Iris pigment epithelial cell (primary cell): ENCODE data around the gene LYZL6.

Experiments used
- DNase-seq: peaks from one replicate; pipeline ENCODE4 v3.0.0-alpha.2; 2011; ENCODE audit warnings: low read depth

LYZL6 gene

GRCh38 chr17:35943537-35943936, at the start of gene LYZL6:
LYZL6 (minus strand) TSS chr17:35943713; CDS start chr17:35939356, 4,357 bp downstream.
- no peak for DNase-seq

GRCh38 chr17:35991075-35991474, 47.6 kb upstream of the LYZL6 start:
- no peak for DNase-seq

- DNase-seq: no peak
These were observed 44.7 kb upstream of the LYZL6 start for GRCh38 chr17:35988164-35988563.

GRCh38 chr17:35986643-35987042, 43.1 kb upstream of the LYZL6 start, which contains the start of gene CCL14:
CCL14 (minus strand) TSS chr17:35986729; CDS start chr17:35986649, 80 bp downstream.
- no peak for DNase-seq

DNA sequence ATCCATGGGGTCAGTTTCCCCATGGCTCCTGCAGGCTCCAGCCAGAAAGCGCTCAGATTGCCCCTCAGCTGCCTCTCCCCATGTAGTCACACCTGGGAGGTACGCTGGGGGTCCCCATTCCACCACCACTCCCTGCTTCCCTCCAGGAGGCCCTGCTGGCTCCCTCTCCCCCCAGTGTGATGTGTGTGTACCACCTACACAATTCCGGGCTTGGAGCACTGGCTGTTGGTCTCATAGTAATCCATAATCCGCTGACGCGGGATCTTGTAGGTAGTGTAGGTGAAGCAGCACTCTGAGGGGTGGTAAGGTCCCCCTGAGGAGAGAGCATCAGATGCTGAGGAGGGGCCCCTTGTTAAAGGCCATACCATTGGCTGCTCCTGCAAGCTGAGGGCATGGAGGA, 40.6 kb upstream of the LYZL6 start:
- DNase-seq: no peak

- no peak for DNase-seq
These were observed 39.1 kb upstream of the LYZL6 start for GRCh38 chr17:35982409-35983191.

GRCh38 chr17:35981908-35982330, 38.4 kb upstream of the LYZL6 start:
- no peak for DNase-seq

DNA sequence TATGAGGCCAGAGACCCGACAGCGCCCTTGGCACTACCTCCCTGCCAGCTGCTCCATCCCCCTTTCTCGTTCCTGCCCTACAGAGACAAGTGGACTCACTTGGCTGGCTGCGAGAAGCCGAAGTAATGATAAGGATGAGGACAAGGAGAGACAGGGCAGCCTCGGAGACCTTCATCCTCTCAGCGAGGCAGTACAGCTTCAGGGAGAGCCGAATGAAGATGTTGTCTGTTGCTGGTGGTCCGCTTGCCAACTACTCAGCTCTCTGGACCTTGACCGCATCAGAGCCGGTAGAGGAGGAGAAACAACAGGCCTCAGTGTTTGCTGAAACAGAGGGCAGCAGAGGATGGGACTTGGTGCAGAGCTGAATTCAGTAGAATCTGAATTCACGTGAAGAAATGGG, 37.7 kb upstream of the LYZL6 start, which contains the start of gene CCL16:
CCL16 (minus strand) TSS at position 252 of the 400 bp plus-strand sequence; CDS start at position 175, 77 bp downstream.
- DNase-seq: no peak

- DNase-seq: no peak
These were observed 34.8 kb upstream of the LYZL6 start for GRCh38 chr17:35978346-35978745.

DNA sequence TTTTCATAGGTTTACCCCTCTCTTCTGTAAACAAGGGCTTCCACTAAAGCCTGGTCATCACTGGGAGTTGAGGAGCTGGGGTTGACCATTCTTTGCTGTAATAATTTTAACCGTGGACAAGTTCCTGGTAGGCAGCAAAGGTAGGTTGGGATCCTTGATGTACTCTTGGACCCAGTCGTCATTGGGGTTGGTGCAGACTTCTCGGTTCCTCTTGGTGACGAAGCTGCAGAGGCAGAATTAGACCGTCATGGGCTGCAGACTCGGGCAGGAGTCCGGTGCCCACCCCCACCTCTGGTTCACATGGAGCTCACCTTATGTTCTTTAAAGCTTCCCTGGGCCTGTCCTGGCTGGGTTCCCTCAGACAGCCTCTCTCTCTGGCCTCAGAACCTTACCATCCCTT, 34.0 kb upstream of the LYZL6 start:
- no peak for DNase-seq

DNA sequence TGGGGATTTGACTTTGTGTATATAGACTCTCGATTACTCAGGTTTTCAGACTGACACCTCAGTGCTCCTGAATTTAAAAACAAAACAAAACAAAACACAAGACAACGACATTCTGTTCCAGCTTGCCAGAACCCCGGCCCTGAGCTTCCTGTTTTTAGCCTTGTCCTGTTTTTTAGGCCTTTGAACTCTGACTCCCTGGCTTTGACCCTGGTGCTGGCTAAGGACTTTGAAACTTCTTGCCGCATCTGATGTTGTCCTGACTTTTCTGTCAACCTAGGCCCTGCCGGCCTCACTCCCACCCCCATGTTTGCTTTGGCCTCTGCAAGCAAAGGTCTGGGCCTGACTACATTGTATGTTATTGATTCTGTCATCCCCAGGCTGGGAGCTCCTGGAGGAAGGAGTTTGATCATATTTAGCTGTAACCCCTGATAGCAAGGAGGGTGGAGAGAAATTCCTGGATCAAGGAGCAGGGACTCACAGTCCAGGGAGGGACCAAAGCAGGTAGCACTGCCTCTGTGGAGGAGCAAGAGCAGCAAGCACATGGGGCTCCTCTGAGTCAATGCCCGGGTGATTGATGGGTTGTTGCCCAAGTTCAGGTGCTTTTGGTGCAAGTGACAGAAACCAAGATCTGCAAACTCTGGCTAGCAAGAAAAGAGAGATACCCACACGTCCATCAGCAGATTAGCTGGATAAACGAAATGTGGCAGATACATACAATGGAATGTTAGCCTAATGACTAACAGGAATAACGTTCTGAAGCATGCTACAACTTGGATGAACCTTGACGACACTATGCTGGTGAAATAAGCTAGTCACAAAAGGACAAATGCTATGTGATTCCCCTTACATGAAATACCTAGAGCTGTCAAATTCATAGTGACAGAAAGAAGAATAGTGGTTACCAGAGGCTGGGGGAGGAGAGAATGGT, 30.1 kb upstream of the LYZL6 start:
- DNase-seq: peak; percentile 52

DNA sequence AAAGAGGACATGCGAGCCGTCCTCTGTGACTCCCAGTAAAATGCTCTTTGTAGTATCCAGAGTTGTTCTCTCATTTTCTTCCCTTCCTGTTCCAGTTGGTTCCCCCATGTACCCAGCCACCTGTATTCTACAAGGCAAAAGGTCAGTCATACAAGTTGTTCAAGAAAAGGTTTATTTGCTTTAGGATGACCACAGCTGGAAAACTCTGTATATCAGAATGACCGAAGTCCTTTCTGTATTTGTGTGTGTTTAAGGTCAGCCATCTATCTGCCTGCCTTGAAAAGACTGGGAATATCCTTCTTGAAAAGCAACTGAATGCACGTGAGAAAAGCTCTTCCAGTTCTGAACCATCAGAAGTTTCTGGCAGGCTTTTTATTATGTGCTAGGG, 29.4 kb upstream of the LYZL6 start:
- no peak for DNase-seq

DNA sequence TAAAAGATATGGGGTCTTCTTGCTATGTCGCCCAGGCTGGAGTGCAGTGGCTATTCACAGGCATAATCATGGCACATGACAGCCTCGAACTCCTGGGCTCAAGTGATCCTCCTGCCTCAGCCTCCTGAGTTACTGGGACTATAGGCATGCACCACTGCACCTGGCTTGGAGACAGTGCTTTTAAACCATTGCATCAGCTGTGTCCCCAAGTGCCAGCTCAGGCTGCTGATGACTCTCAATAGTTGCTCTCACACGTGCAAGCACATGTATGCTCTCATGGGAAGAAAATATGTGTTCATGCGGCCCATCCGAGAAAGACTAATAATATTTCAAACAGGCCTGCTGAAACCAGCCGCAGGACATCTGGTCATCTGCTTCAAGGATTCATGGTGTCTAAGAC, 29.0 kb upstream of the LYZL6 start:
- no peak for DNase-seq

DNA sequence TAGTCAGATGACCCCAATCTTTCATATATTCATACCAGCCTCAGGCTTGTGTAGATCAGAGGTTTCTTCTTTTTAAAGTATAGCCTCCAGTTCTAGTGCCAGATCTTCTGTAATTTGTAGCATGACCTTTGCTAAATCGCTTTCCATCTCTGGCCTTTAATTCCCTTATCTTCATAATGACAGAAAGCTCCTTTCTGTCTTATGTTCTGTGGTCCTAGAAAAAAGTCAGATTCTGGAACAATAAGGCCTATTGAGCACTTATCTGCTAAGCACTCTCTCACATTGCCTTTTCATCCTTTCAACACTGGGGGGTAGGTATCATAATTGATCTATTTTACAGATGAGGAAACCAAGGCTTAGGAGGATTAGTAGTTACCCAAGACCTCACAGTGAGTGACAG, 28.6 kb upstream of the LYZL6 start:
- DNase-seq: no peak

- peak; percentile 68 for DNase-seq
These were observed 26.3 kb upstream of the LYZL6 start for GRCh38 chr17:35969558-35970380.

DNA sequence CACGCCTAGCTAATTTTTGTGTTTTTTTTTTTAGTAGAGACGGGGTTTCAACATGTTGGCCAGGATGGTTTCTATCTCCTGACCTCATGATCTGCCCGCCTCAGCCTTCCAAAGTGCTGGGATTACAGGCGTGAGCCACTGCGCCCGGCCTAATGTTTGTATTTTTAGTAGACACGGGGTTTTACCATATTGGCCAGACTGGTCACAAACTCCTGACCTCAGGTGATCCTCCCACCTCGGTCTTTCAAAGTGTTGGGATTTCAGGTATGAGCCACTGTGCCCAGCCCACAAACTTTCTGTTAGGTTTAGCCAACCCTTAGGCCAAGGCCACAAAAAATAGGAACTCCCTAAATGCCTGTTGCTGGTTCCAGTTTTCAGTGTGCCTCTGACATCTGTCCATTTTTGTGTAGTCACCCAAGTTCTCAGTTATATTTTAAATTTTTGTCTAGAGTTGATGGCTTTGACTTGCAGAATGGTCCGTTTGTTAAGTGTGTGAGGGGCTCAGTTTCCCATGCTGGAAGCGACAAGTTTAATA, 25.1 kb upstream of the LYZL6 start:
- DNase-seq: no peak

- no peak for DNase-seq
These were observed 21.8 kb upstream of the LYZL6 start for GRCh38 chr17:35965272-35965671.

DNA sequence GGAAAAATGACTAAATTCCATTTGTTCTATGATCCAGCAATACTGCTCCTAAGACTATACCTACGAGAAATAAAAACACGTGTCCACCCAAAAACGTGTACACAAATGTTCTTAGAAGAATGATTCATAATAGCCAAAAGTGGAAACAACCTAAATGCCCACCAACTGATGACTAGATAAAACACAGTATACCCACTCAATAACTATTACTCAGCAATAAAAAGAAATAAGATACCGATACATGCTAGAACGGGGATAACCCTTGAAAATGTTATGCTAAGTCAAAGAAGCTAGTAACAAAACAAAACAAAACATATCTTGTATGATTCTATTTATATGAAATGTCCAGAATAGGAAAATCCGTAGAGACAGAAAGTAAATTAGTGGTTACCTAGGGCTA, 20.1 kb upstream of the LYZL6 start:
- no peak for DNase-seq

- no peak for DNase-seq
These were observed 10.2 kb upstream of the LYZL6 start for GRCh38 chr17:35953720-35954119.

GRCh38 chr17:35949401-35949800, 5.9 kb upstream of the LYZL6 start:
- no peak for DNase-seq

- DNase-seq: no peak
These were observed 4.6 kb upstream of the LYZL6 start for GRCh38 chr17:35948092-35948491.

GRCh38 chr17:35947156-35947585, 3.7 kb upstream of the LYZL6 start:
- DNase-seq: peak; percentile 41
